HG03060 (cell line): ENCODE data around the gene PDE5A.

Experiments
- ATAC-seq: cut with Tn5 transposase; IDR thresholded peaks from one replicate; pipeline ENCODE4 v1.9.1; 2021; ENCODE audit warnings: low read depth, moderate number of reproducible peaks; ENCODE audit not compliant: unreplicated experiment

Gene PDE5A

GRCh38 chr4:119587796-119588195 lies 40.8 kb downstream of the PDE5A start:
- ATAC-seq, result no peak

GRCh38 chr4:119585771-119586170 lies 42.8 kb downstream of the PDE5A start:
- no peak for ATAC-seq

GRCh38 chr4:119581190-119581873 lies 47.3 kb downstream of the PDE5A start:
- ATAC-seq, result no peak

GRCh38 chr4:119580293-119580692 lies 48.3 kb downstream of the PDE5A start:
- no peak for ATAC-seq

GRCh38 chr4:119579823-119580222 lies 48.8 kb downstream of the PDE5A start:
- no peak for ATAC-seq

- ATAC-seq, result no peak
Measured at GRCh38 chr4:119570401-119570800, 58.2 kb downstream of the PDE5A start.

- no peak for ATAC-seq
Measured at GRCh38 chr4:119564106-119564505, 64.5 kb downstream of the PDE5A start.

GRCh38 chr4:119559044-119559647 lies 69.5 kb downstream of the PDE5A start:
- ATAC-seq, result no peak

- ATAC-seq, result no peak
Measured at GRCh38 chr4:119550857-119551532, 77.6 kb downstream of the PDE5A start.

- no peak for ATAC-seq
Measured at GRCh38 chr4:119549639-119550038, 79.0 kb downstream of the PDE5A start.

GRCh38 chr4:119543779-119544178 lies 84.8 kb downstream of the PDE5A start:
- ATAC-seq, result no peak

- ATAC-seq, result no peak
Measured at GRCh38 chr4:119543187-119543586, 85.4 kb downstream of the PDE5A start.

- ATAC-seq, result no peak
Measured at GRCh38 chr4:119540249-119540648, 88.4 kb downstream of the PDE5A start.

GRCh38 chr4:119537586-119537985 lies 91.0 kb downstream of the PDE5A start:
- no peak for ATAC-seq

- no peak for ATAC-seq
Measured at GRCh38 chr4:119536572-119537528, 91.8 kb downstream of the PDE5A start.

GRCh38 chr4:119532319-119532718 lies 96.3 kb downstream of the PDE5A start:
- ATAC-seq, result no peak

GRCh38 chr4:119529788-119530187 lies 98.8 kb downstream of the PDE5A start:
- no peak for ATAC-seq

- no peak for ATAC-seq
Measured at GRCh38 chr4:119526786-119527550, 101.6 kb downstream of the PDE5A start.

GRCh38 chr4:119525771-119526712 lies 102.6 kb downstream of the PDE5A start:
- ATAC-seq, result no peak
